Caco-2 (cell line): ENCODE results near the gene NEUROG2. TPM values are rescaled to one million over a fixed set of nuclear protein-coding genes. Genes with fewer than 3 reads are reported as not detected.

ENCODE experiments used
- BruUV-seq: library from RNA; stranded (reverse); fragments of 400-500 nt; replicated peaks from 2 replicates; lab custom pipeline; 2021; lab: Mats Ljungman, UMichigan
- CTCF ChIA-PET: fragments of 300-600 bp; sonication (Branson Sonifier 250); formaldehyde crosslinking; loops from one replicate; lab custom pipeline; 2022; ENCODE audit warnings: antibody characterized with exemption; lab: Charles Lee
- POLR2A ChIA-PET: fragments of 300-600 bp; sonication (Branson Sonifier 250); formaldehyde crosslinking; loops from one replicate; lab custom pipeline; 2022; ENCODE audit warnings: antibody characterized with exemption; lab: Charles Lee
- DNase-seq, 2 experiments: peaks; one replicate each; pipeline versions ENCODE4 v3.0.0 to v3.0.0-alpha.2; 2020 to 2022
- H3K27me3 ChIP-seq: replicated peaks from 2 replicates; pipeline ENCODE4 v1.6.0; 2011; ENCODE audit warnings: low read length; ENCODE audit not compliant: control insufficient read depth, insufficient read depth
- H3K36me3 ChIP-seq: 2 replicates; pipeline ENCODE4 v1.5.1; 2011; ENCODE audit warnings: low read length; ENCODE audit not compliant: control insufficient read depth, insufficient read depth
- H3K4me1 ChIP-seq: fragments of 250-450 bp; sonication (Bioruptor Pico); 2 replicates; pipeline ENCODE4 v1.5.1; 2020; ENCODE audit warnings: mild to moderate bottlenecking
- H3K4me3 ChIP-seq: 2 replicates; pipeline ENCODE4 v1.5.1; 2011; ENCODE audit warnings: low read depth, mild to moderate bottlenecking, control low read depth, low read length
- H3K9me3 ChIP-seq: fragments of 250-450 bp; sonication (Bioruptor Pico); 2 replicates; pipeline ENCODE4 v1.5.1; 2020; ENCODE audit warnings: mild to moderate bottlenecking, moderate library complexity
- H3K27ac Mint-ChIP-seq: one replicate; pipeline ENCODE4 v1.8.0; 2022; ENCODE audit warnings: mixed read lengths; ENCODE audit not compliant: unreplicated experiment
- H3K27me3 Mint-ChIP-seq: one replicate; pipeline ENCODE4 v1.8.0; 2022; ENCODE audit warnings: mixed read lengths; ENCODE audit not compliant: insufficient read depth, unreplicated experiment
- H3K36me3 Mint-ChIP-seq: one replicate; pipeline ENCODE4 v1.8.0; 2022; ENCODE audit warnings: mild to moderate bottlenecking, mixed read lengths; ENCODE audit not compliant: insufficient read depth, unreplicated experiment
- H3K4me1 Mint-ChIP-seq: one replicate; pipeline ENCODE4 v1.8.0; 2022; ENCODE audit warnings: low read depth, mixed read lengths; ENCODE audit not compliant: unreplicated experiment
- H3K4me3 Mint-ChIP-seq: one replicate; pipeline ENCODE4 v1.8.0; 2022; ENCODE audit warnings: mild to moderate bottlenecking, moderate library complexity, mixed read lengths; ENCODE audit not compliant: unreplicated experiment
- H3K9me3 Mint-ChIP-seq: one replicate; pipeline ENCODE4 v1.8.0; 2022; ENCODE audit warnings: mixed read lengths; ENCODE audit not compliant: unreplicated experiment
- CTCF ChIP-seq, 2 experiments: fragments of 200-600 bp in 1 of 2; IDR thresholded peaks; 1 replicate in 1 of 2; 2 replicates in 1 of 2; pipeline versions ENCODE4 v1.5.1 to v1.8.0; 2011 to 2022; ENCODE audit warnings: antibody characterized with exemption in 1 of 2, control low read depth in 1 of 2, inconsistent platforms in 1 of 2, low read depth in 1 of 2, low read length in 1 of 2, mild to moderate bottlenecking in 1 of 2, moderate library complexity in 1 of 2; ENCODE audit not compliant: insufficient read depth in 1 of 2, severe bottlenecking in 1 of 2, unreplicated experiment in 1 of 2
- intact Hi-C: fragments of 100-400 bp; cut with micrococcal nuclease; formaldehyde crosslinking; loops from one replicate; pipeline ENCODE4 v1.10.0; 2022; ENCODE audit not compliant: unreplicated experiment
- total RNA-seq: library from RNA; stranded (reverse); gene quantifications from 2 replicates; pipeline ENCODE4 v1.2.3, GENCODE V29; 2022

NEUROG2 gene
- total RNA-seq, 1 experiment from 2014 or later: not detected

GRCh38 chr4:112540695-112541094 lies 24.7 kb upstream of the NEUROG2 start:
- Mint-ChIP-seq H3K4me3 (no peak overlapping the region), H3K27ac (no peak overlapping the region), H3K4me1 (no peaks in the 10 kb centered on the region), H3K9me3 (no peaks in the 10 kb centered on the region), H3K27me3 (no peaks in the 10 kb centered on the region), H3K36me3 (no peaks in the 10 kb centered on the region)
- H3K9me3 ChIP-seq: no peaks in the 10 kb centered on the region
- H3K27me3 ChIP-seq: no peaks in the 10 kb centered on the region
- CTCF ChIA-PET: no interaction called here
- no peaks in the 10 kb centered on the region for H3K36me3 ChIP-seq
- POLR2A ChIA-PET: no interaction called here
- no peak for TF ChIP-seq CTCF (IDR thresholded peaks at IDR 0.05; ENCODE audit: insufficient read depth in 1 of 2, low read depth in 1 of 2, low read length in 1 of 2, severe bottlenecking in 1 of 2, unreplicated experiment in 1 of 2)
- no peak overlapping the region for H3K4me3 ChIP-seq
- BruUV-seq: no TSS peak
- intact Hi-C loops: no loop called here
- no peaks in the 10 kb centered on the region for H3K4me1 ChIP-seq
- DNase-seq: no peak

DNA sequence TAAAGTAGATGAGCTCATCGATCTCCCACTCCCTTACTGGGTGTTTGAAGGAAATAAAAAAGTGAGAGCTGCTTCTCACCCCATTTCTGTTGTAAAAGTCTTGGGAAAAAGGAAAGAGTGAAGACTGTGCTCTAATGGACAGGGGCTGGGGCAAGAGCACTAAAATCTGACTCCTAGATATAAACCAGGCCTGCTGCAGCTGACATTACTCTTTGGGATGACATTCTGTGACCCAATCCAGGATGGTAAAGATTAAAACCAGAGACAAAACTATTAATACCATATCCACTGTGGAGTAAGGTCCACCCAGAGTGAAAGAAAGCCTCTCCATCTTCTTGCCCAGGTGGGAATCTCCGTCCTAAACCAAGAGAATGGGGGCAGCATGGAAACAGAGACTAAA lies 20.1 kb upstream of the NEUROG2 start:
- intact Hi-C loops: no loop called here
- H3K27me3 Mint-ChIP-seq: peaks cover 1% of the 10 kb centered on the region

GRCh38 chr4:112532267-112532666 lies 16.3 kb upstream of the NEUROG2 start:
- no peaks in the 10 kb centered on the region for H3K4me1 ChIP-seq
- intact Hi-C loops: no loop called here
- H3K4me3 ChIP-seq: no peak overlapping the region
- POLR2A ChIA-PET: no interaction called here
- no peak for DNase-seq
- peaks cover 5% of the 10 kb centered on the region for H3K27me3 Mint-ChIP-seq
- no peak for TF ChIP-seq CTCF (IDR thresholded peaks at IDR 0.05; ENCODE audit: insufficient read depth in 1 of 2, low read depth in 1 of 2, low read length in 1 of 2, severe bottlenecking in 1 of 2, unreplicated experiment in 1 of 2)
- H3K9me3 Mint-ChIP-seq: no peaks in the 10 kb centered on the region
- no peak overlapping the region for H3K4me3 Mint-ChIP-seq
- H3K36me3 Mint-ChIP-seq: no peaks in the 10 kb centered on the region
- H3K27ac Mint-ChIP-seq: no peak overlapping the region
- no TSS peak for BruUV-seq
- no peaks in the 10 kb centered on the region for H3K27me3 ChIP-seq
- H3K36me3 ChIP-seq: no peaks in the 10 kb centered on the region
- H3K4me1 Mint-ChIP-seq: no peaks in the 10 kb centered on the region
- no peaks in the 10 kb centered on the region for H3K9me3 ChIP-seq
- CTCF ChIA-PET: no interaction called here

More for the DNA sequence above, 20.1 kb upstream of the NEUROG2 start:
- no TSS peak for BruUV-seq
- H3K9me3 Mint-ChIP-seq: no peaks in the 10 kb centered on the region
- Histone ChIP-seq H3K9me3 (no peaks in the 10 kb centered on the region), H3K4me1 (no peaks in the 10 kb centered on the region), H3K27me3 (no peaks in the 10 kb centered on the region), H3K4me3 (no peak overlapping the region), H3K36me3 (no peaks in the 10 kb centered on the region)
- H3K27ac Mint-ChIP-seq: no peak overlapping the region
- no peak for TF ChIP-seq CTCF (IDR thresholded peaks at IDR 0.05; ENCODE audit: insufficient read depth in 1 of 2, low read depth in 1 of 2, low read length in 1 of 2, severe bottlenecking in 1 of 2, unreplicated experiment in 1 of 2)
- H3K4me1 Mint-ChIP-seq: no peaks in the 10 kb centered on the region
- ChIA-PET CTCF (no interaction called here), POLR2A (no interaction called here)
- no peak for DNase-seq
- no peak overlapping the region for H3K4me3 Mint-ChIP-seq
- no peaks in the 10 kb centered on the region for H3K36me3 Mint-ChIP-seq
